Spleen (tissue), 11 donors: ENCODE results near the gene ASF1A. TPM values are rescaled to one million over a fixed set of nuclear protein-coding genes. Genes with fewer than 3 reads are reported as not detected.

Source experiments
- DNase-seq: peaks from one replicate; pipeline ENCODE4 v3.0.0-alpha.2; 2020
- H3K27ac ChIP-seq, 8 donors: fragments of 200-600 bp; sonication (generic) in 7 of 8; 1 replicate in 4 of 8; 2 replicates in 4 of 8; pipeline versions ENCODE4 v1.5.0 to v1.8.0; 2016 to 2021; ENCODE audit warnings: inconsistent platforms in 4 of 8, mild to moderate bottlenecking in 4 of 8, moderate library complexity in 1 of 8
- H3K27me3 ChIP-seq, 7 donors: fragments of 200-600 bp; sonication (generic) in 6 of 7; replicated peaks in 1 of 7; 1 replicate in 4 of 7; 2 replicates in 3 of 7; pipeline versions ENCODE4 v1.5.0 to v1.8.0; 2016 to 2021; ENCODE audit warnings: inconsistent platforms in 3 of 7, mild to moderate bottlenecking in 1 of 7
- H3K36me3 ChIP-seq, 6 donors: fragments of 200-600 bp; sonication (generic) in 5 of 6; 1 replicate in 4 of 6; 2 replicates in 2 of 6; pipeline versions ENCODE4 v1.5.0 to v1.8.0; 2016 to 2021; ENCODE audit warnings: inconsistent platforms in 2 of 6
- H3K4me1 ChIP-seq, 6 donors: fragments of 200-600 bp; sonication (generic) in 5 of 6; 1 replicate in 3 of 6; 2 replicates in 3 of 6; pipeline versions ENCODE4 v1.5.0 to v1.8.0; 2016 to 2021; ENCODE audit warnings: inconsistent platforms in 3 of 6
- H3K4me3 ChIP-seq, 8 donors: fragments of 200-600 bp; sonication (generic) in 7 of 8; 1 replicate in 4 of 8; 2 replicates in 4 of 8; pipeline versions ENCODE4 v1.5.0 to v1.8.0; 2016 to 2021; ENCODE audit warnings: inconsistent platforms in 4 of 8, mild to moderate bottlenecking in 4 of 8, moderate library complexity in 2 of 8
- H3K9me3 ChIP-seq, 8 donors: fragments of 200-600 bp; sonication (generic) in 7 of 8; 1 replicate in 4 of 8; 2 replicates in 4 of 8; pipeline versions ENCODE4 v1.5.0 to v1.8.0; 2016 to 2021; ENCODE audit warnings: inconsistent platforms in 4 of 8
- CTCF ChIP-seq, 11 experiments: fragments of 200-600 bp in 7 of 11; fragments of 450-650 bp in 4 of 11; sonication (generic) in 4 of 11; IDR thresholded peaks in 8 of 11; conservative IDR thresholded peaks in 3 of 11; 1 replicate in 7 of 11; 2 replicates in 4 of 11; pipeline versions ENCODE4 v1.4.0 to v1.8.0; 2016 to 2021; ENCODE audit warnings: antibody characterized with exemption in 11 of 11, inconsistent platforms in 4 of 11, mild to moderate bottlenecking in 1 of 11
- POLR2A ChIP-seq, 3 donors: fragments of 450-650 bp; IDR thresholded peaks; one replicate each; pipeline ENCODE4 v1.5.1; 2017; ENCODE audit warnings: antibody characterized with exemption in 3 of 3, mild to moderate bottlenecking in 1 of 3
- POLR2AphosphoS5 ChIP-seq, 3 donors: sonication (generic); formaldehyde crosslinking; IDR thresholded peaks; one replicate each; pipeline ENCODE4 v1.5.1; 2017; ENCODE audit warnings: antibody characterized with exemption in 3 of 3
- WGBS, 5 donors: extraction: QIAGEN DNeasy Blood & Tissue Kit in 3 of 5; methylation state at CpG; one replicate each; pipeline versions ENCODE4 v1.1.5 to v1.1.7; 2013 to 2018; 5-methylcytosine and 5-hydroxymethylcytosine counted together
- intact Hi-C: fragments of 100-400 bp; cut with DNase I; formaldehyde crosslinking; loops from one replicate; pipeline ENCODE4 v1.15.0; 2023; ENCODE audit warnings: low total_unique reads
- polyA plus RNA-seq, 3 donors: library from polyadenylated mRNA; stranded (reverse); fragments of 200-250 nt; gene quantifications; one replicate each; pipeline ENCODE4 v1.2.1, GENCODE V29; 2013
- total RNA-seq, 7 donors: library from RNA; depleted of rRNA in 3 of 7; stranded (reverse); fragments of >200 nt in 3 of 7; fragmentation: NEBNext Ultra II Directional in 4 of 7; extraction: Animal tissue kit (Norgen Biotek cat#: 25700) in 4 of 7; gene quantifications; one replicate each; pipeline versions ENCODE4 v1.1.0 to v1.2.1, GENCODE V29; 2016 to 2021
- donor health status: healthy with polysubstance abuse.
- donor health status: DM: no; HTN: no; CAD: no; lungs with moderate emphysema.
- donor health status: DM: no; HTN: no; CAD: no.
- donor health status: Bipolar disorder and iron deficiency.
- donor health status: healthy.
- donor health status: DM: no; HTN: no; CAD: no.
- donor health status: DM: yes; HTN: yes; CAD: no.

Gene ASF1A
- total and polyA plus RNA-seq, 10 donors, result 16.3 to 27.2 (median 17.2) TPM

- peak; percentile 98 for DNase-seq
- Histone ChIP-seq H3K36me3 (peaks cover 0 to 39% (median 7%) of the 10 kb centered on the region in 6 donors), H3K4me1 (peaks cover 8 to 37% (median 21%) of the 10 kb centered on the region in 6 donors), H3K9me3 (peaks cover 0 to 6% (median 0%) of the 10 kb centered on the region in 8 donors), H3K27ac (peak within 1 kb of the TSS; percentile 81 to 99 (median 94)), H3K4me3 (peak within 1 kb of the TSS; percentile 60 to 96 (median 82)), H3K27me3 (no peaks in the 10 kb centered on the region)
- intact Hi-C loops, result no loop called here
- TF ChIP-seq POLR2A (IDR thresholded peaks at IDR 0.05), result peak in 2 of 3 donors; percentile 35 to 51
- peak in 3 of 11 experiments; percentile 7 to 23 (median 14) for TF ChIP-seq CTCF (IDR thresholded peaks at IDR 0.05 in 8 of 11, conservative IDR thresholded peaks at IDR 0.05 in 3 of 11)
- TF ChIP-seq POLR2AphosphoS5 (IDR thresholded peaks at IDR 0.05), result peak; percentile 84 to 89 (median 87)
- WGBS, 5 donors, result 0 to 1% (median 1%) methylated on average over 44 to 95 of the region's 95 CpGs
Observed at GRCh38 chr6:118934461-118935330, 40.7 kb downstream of the ASF1A start, which contains the start of gene MCM9. Gene MCM9 (minus strand): TSS chr6:118935159. CDS start chr6:118931723, 3,436 bp downstream.

GRCh38 chr6:118935331-118935668 lies 41.3 kb downstream of the ASF1A start:
- Histone ChIP-seq H3K27ac (peak overlapping the region; percentile 81 to 99 (median 94)), H3K4me1 (peaks cover 8 to 37% (median 21%) of the 10 kb centered on the region in 6 donors), H3K27me3 (no peaks in the 10 kb centered on the region), H3K4me3 (peak overlapping the region; percentile 60 to 96 (median 82)), H3K36me3 (peaks cover 0 to 33% (median 6%) of the 10 kb centered on the region in 6 donors), H3K9me3 (peaks cover 0 to 6% (median 0%) of the 10 kb centered on the region in 8 donors)
- intact Hi-C loops, result no loop called here
- no peak for DNase-seq
- 9 to 44% (median 26%) methylated on average over 1 of the region's 1 CpG for WGBS, 5 donors
- TF ChIP-seq POLR2A (IDR thresholded peaks at IDR 0.05), result no peak
- TF ChIP-seq POLR2AphosphoS5 (IDR thresholded peaks at IDR 0.05), result no peak
- TF ChIP-seq CTCF (IDR thresholded peaks at IDR 0.05 in 8 of 11, conservative IDR thresholded peaks at IDR 0.05 in 3 of 11), result no peak

GRCh38 chr6:118935978-118936703 lies 42.2 kb downstream of the ASF1A start:
- Histone ChIP-seq H3K36me3 (peaks cover 0 to 25% (median under 1%) of the 10 kb centered on the region in 6 donors), H3K4me3 (peak overlapping the region in 1 of 8 donors; percentile 78), H3K27me3 (no peaks in the 10 kb centered on the region), H3K4me1 (peaks cover 8 to 37% (median 21%) of the 10 kb centered on the region in 6 donors), H3K9me3 (peaks cover 0 to 7% (median 0%) of the 10 kb centered on the region in 8 donors), H3K27ac (no peak overlapping the region)
- intact Hi-C loops, result no loop called here
- 67 to 83% (median 79%) methylated on average over 3 of the region's 3 CpGs for WGBS, 5 donors
- TF ChIP-seq CTCF (IDR thresholded peaks at IDR 0.05 in 8 of 11, conservative IDR thresholded peaks at IDR 0.05 in 3 of 11), result no peak
- no peak for TF ChIP-seq POLR2A (IDR thresholded peaks at IDR 0.05)
- no peak for TF ChIP-seq POLR2AphosphoS5 (IDR thresholded peaks at IDR 0.05)
- DNase-seq, result no peak
